ENCODE results near the gene ZNF516.
A peak's percentile ranks its signal among the peaks of the same experiment; 100 is the strongest.

The ZNF516 gene

GRCh38 chr18:76379226-76380126 is 115.6 kb downstream of the ZNF516 start:
- peaks cover 11% of the 10 kb centered on the region for H3K36me3 ChIP-seq (replicated peaks)
- TF ChIP-seq CTCF (IDR thresholded peaks at IDR 0.05; ENCODE audit: low read depth, low read length, missing control alignments), result no peak
- in situ Hi-C loops (cut with HindIII; ENCODE audit: low pct_ligation_motif_present, low sequenced_read_pairs), result no loop called here
- no peak overlapping the region for H3K27ac ChIP-seq
- no peaks in the 10 kb centered on the region for H3K27me3 ChIP-seq (replicated peaks)
- DNase-seq, result no peak
- H3K4me3 ChIP-seq (ENCODE audit: low read depth, low read length), result no peak overlapping the region

DNA sequence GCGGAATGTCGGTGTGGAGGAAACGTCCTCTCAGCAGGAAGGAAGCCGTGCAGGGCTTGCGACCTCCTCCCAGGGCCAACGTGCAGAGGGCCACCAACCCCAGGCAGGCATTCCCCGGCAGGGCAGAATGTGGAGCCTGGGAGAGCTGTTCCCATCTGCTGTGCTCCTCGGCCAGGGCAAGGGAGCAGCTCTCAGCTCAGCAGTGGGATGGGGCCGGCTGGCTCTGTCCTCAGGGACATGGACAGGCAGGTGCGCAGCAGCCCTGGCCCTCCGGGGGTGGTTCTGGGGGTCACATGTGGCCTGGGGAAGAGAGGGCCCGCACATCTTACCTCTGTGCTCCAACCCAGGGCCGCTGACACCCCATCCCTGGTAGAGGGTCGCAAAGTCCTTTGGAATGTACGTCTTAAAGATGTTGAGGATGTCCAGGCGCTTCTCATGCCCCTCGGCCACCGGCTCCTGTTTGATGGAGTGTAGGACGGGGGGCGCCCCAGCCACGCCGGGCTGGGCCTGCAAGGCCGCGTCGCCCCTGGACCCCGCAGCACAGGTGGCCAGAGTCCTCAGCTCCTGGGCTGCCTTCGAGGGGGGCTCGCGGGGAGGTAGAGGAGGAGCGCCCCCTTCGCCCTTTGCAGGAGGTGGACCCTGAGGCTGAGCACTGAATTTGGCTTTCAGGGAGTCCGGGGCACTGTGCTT is 116.4 kb downstream of the ZNF516 start:
- TF ChIP-seq CTCF (IDR thresholded peaks at IDR 0.05; ENCODE audit: low read depth, low read length, missing control alignments), result no peak
- peaks cover 11% of the 10 kb centered on the region for H3K36me3 ChIP-seq (replicated peaks)
- no peaks in the 10 kb centered on the region for H3K27me3 ChIP-seq (replicated peaks)
- no peak overlapping the region for H3K27ac ChIP-seq
- DNase-seq, result no peak
- no peak overlapping the region for H3K4me3 ChIP-seq (ENCODE audit: low read depth, low read length)
- in situ Hi-C loops (cut with HindIII; ENCODE audit: low pct_ligation_motif_present, low sequenced_read_pairs), result no loop called here

- Histone ChIP-seq H3K36me3 (replicated peaks) (peaks cover 11% of the 10 kb centered on the region), H3K4me3 (ENCODE audit: low read depth, low read length) (no peak overlapping the region), H3K27ac (no peak overlapping the region), H3K27me3 (replicated peaks) (no peaks in the 10 kb centered on the region)
- TF ChIP-seq CTCF (IDR thresholded peaks at IDR 0.05; ENCODE audit: low read depth, low read length, missing control alignments), result no peak
- in situ Hi-C loops (cut with HindIII; ENCODE audit: low pct_ligation_motif_present, low sequenced_read_pairs), result no loop called here
- no peak for DNase-seq
Observed at GRCh38 chr18:76377359-76377756, 117.7 kb downstream of the ZNF516 start.

DNA sequence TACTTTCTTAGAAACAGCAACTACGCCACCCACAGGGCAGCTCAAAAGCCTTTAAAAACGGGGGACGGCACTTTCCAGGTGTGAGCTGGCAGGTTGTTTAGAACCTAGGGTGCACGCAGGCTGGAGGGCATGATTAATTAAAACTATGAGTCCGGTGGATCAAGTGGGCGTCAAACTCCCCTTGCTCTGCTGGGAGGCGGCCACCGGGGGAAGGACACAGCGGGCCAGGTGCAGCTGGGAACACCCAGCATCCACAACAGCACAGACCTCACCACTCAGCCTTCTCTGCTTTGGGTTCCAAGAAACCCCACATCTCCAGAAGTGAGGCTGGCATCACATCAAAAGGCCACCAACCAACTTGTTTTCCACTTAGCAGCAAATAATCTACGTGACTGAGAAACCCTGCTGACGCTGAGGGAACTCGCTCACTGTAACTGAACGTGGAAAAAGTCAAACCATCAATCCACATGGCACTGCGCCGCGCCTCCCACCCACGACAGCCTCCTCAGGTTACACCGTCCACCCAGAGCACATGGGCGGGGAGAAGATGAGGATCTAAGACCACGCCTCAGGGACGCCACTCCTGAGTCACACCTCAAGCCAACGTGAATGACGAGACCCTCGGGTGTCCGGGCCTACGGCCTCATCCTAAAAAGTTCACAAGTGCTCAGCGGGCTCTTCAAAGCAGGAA is 118.2 kb downstream of the ZNF516 start:
- H3K4me3 ChIP-seq (ENCODE audit: low read depth, low read length), result no peak overlapping the region
- peak; percentile 3 for TF ChIP-seq CTCF (IDR thresholded peaks at IDR 0.05; ENCODE audit: low read depth, low read length, missing control alignments)
- in situ Hi-C loops (cut with HindIII; ENCODE audit: low pct_ligation_motif_present, low sequenced_read_pairs), result no loop called here
- no peaks in the 10 kb centered on the region for H3K27me3 ChIP-seq (replicated peaks)
- H3K36me3 ChIP-seq (replicated peaks), result peaks cover 11% of the 10 kb centered on the region
- DNase-seq, result no peak
- no peak overlapping the region for H3K27ac ChIP-seq

- H3K27me3 ChIP-seq (replicated peaks), result no peaks in the 10 kb centered on the region
- in situ Hi-C loops (cut with HindIII; ENCODE audit: low pct_ligation_motif_present, low sequenced_read_pairs), result no loop called here
- DNase-seq, result no peak
- H3K4me3 ChIP-seq (ENCODE audit: low read depth, low read length), result no peak overlapping the region
- H3K27ac ChIP-seq, result no peak overlapping the region
- no peak for TF ChIP-seq CTCF (IDR thresholded peaks at IDR 0.05; ENCODE audit: low read depth, low read length, missing control alignments)
- peaks cover 11% of the 10 kb centered on the region for H3K36me3 ChIP-seq (replicated peaks)
Observed at GRCh38 chr18:76376225-76376624, 118.8 kb downstream of the ZNF516 start.
